Embryonic facial prominence (tissue), 1 donor: ENCODE data around the gene DGKQ.

Experiments
- DNase-seq: peaks from one replicate; pipeline ENCODE4 v3.0.0-alpha.2; 2016; ENCODE audit errors: extremely low spot score

DGKQ gene, protein sequence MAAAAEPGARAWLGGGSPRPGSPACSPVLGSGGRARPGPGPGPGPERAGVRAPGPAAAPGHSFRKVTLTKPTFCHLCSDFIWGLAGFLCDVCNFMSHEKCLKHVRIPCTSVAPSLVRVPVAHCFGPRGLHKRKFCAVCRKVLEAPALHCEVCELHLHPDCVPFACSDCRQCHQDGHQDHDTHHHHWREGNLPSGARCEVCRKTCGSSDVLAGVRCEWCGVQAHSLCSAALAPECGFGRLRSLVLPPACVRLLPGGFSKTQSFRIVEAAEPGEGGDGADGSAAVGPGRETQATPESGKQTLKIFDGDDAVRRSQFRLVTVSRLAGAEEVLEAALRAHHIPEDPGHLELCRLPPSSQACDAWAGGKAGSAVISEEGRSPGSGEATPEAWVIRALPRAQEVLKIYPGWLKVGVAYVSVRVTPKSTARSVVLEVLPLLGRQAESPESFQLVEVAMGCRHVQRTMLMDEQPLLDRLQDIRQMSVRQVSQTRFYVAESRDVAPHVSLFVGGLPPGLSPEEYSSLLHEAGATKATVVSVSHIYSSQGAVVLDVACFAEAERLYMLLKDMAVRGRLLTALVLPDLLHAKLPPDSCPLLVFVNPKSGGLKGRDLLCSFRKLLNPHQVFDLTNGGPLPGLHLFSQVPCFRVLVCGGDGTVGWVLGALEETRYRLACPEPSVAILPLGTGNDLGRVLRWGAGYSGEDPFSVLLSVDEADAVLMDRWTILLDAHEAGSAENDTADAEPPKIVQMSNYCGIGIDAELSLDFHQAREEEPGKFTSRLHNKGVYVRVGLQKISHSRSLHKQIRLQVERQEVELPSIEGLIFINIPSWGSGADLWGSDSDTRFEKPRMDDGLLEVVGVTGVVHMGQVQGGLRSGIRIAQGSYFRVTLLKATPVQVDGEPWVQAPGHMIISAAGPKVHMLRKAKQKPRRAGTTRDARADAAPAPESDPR

DNA sequence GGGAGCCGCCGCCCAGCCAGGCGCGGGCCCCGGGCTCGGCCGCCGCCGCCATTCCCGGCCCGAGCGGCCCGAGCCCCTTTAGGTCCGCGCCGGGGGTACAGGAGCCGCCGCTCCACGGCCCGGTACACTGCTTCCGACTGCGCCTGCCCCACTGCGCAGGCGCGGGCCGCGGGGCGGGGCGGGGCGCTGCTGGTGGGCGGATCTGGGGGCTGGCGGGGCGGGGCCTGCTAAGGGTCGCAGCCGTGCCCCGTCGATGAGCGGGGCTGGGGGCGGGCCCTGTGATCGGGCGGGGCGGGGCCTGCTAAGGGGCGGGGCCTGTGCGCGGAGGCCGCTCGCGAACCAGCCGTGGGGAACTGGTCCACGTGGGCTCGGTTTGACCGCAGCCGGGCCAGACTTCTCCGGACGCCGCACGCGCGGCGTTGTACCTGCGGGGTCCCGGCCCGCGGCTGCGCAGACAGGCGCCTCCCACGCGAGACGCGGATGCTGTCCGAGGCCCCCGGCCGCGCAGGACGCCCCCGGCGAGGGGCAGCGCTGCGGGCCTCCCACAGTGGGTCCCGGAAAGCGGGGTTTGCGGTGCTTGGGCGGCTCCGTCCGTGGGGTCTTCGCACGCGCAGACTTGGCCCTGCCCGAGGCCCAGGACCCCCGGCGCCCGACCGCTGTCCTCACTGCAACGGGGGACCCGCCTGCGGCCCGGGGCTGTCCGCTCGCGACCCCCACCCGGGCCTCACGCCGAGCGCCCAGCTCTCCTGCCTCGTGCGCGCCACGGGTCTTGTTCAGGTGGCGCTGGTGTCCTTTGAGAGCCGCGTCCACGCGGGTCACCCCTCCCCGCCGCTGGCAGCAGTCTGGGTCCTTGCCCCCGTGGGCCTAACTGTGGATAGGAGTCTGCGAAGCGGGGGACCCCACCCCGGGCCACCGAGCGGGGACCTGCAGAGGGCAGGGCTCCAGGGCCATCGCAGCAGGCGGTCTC is at the start of gene DGKQ:
TSS of gene DGKQ (minus strand) at position 139 of the 967 bp plus-strand sequence. CDS start at position 52, 87 bp downstream.
- DNase-seq: peak; percentile 45

- DNase-seq: no peak
Observed at GRCh38 chr4:1022739-1023066, 49.3 kb upstream of the DGKQ start.

GRCh38 chr4:1022051-1022738 is 48.8 kb upstream of the DGKQ start:
- DNase-seq: no peak

DNA sequence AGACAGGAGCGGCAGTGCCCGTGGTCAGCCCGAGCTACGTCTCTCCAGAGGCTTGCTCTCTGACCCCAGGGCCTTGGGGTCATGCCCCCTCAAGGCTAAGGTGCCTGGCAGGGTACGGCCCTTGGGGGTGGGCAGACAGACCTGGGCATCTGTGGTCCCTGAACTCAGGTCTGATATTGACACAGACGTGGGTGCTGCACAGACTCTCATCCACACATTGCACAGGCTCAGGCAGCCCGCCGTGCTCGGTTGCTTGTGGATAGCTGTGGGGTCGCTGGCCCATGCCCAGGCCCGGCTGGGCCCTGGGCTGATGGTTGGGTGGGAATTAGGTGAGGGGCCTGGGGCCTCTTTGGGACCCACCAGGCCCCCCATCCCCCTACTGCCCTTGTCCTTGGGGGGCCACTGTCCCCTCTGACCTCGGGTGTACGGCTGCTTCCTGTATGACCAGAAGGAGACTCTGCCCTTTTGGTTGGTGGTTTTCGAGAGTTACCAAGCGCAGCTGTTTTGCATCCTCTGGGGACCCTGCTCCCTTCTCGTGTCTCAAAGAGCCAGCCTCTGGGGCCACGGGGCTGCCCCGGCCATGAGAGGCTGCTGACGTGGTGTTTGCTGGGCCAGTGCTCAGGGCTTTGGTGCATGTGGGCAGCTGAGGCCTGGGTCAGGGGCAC is 48.1 kb upstream of the DGKQ start:
- DNase-seq: no peak

- no peak for DNase-seq
Observed at GRCh38 chr4:1019729-1020470, 46.5 kb upstream of the DGKQ start.

DNA sequence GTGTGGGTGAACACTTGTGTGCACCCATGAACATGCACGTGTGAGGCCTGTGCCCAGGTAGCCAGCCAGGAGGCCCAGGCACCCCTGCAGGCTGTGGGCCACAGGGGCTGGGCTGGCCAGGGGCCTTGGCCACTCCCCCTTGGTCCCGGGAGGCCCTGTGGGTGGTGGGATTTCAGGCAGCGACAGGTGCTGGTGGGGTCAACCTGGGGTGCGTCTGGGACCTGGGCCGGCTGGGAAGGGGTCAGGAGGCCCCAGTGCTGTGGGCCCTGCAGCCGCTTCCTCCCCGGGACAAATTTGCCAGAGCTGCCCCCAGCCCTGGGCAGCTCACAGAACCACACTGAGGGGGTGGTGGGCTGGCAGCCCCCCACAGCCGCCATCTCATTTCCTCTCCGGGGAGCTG is 46.0 kb upstream of the DGKQ start:
- DNase-seq: no peak

DNA sequence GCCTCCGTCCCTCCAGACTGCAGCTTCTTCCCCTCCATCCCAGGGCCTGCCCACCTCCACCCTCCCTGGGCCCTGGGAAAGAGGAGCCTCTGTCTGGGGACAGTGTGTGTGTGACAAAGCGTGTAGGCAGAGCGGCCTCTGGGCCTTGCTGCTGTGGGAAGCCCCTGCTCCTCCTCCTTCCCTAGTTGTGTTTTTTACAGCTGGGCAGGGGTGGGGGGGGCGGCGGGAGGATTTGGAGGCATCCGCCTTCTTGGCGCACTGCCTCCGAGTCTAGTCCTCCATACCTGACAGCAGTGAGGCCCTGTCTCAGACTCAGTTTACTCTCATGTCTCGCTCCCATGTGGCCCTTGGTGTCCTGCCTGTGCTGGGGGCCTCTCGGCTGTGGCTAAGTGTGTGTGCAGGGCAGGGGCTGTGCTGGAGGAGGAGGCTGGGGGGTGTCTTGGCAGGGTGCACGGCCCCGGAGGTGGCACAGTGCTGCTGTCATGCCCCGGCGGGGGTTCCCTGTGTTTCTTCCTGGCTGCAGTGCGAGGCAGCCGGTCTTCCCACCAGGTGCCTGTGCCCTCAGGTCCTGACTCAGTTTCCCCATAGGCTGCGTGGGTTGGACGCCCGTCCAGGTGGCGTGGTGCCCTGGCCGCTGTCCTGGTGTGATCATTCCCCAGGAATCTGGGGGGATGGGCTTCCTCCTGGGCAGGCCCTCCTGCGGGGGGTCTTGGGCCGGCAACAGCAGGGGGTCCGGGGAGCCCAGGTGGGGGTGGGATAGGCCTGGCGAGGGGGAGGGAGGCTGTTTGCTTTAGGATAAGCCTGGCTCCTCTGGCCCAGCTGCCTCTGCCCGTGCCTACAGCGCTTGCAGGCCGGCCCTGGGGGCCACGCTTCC is 45.0 kb upstream of the DGKQ start:
- no peak for DNase-seq

DNA sequence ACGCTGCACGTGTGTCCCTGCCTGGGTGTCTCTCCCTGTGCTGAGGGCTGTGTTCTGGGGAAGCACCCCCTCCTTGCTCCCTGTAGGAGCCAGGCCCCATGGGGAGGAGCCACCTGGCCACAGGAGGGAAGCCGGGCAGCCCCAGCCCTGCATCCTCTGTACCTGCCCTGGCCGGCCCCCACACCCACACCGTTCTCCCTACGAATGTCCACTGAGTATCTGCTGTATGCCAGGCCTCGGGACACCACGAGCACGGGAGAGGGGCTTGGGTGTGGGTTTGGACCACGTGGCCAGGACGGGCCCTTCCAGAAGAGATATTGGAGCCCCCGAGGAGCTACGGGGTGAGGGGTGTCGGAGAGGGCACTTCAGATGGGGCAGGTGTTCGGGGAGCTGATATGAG is 44.3 kb upstream of the DGKQ start:
- no peak for DNase-seq

DNA sequence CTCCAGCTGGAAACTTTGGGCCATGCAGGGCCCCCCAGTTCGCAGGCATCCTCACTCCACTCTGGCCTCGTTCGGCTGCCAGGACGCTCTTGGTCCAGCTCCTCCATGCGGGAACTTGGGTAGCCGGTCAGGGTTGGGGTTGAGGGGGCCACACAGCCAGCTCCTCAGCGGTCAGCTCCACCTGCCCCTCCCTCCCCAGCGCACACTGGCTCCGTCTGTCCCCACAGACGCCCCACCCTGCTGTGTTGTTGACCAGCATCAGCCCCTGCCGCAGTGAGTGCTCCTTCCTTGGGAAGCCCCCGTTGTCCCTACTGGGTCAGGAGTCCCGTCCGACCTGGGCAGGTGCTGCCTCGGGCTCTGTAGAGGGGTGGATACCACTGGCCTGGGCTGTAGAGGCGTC is 43.8 kb upstream of the DGKQ start:
- DNase-seq: no peak

DNA sequence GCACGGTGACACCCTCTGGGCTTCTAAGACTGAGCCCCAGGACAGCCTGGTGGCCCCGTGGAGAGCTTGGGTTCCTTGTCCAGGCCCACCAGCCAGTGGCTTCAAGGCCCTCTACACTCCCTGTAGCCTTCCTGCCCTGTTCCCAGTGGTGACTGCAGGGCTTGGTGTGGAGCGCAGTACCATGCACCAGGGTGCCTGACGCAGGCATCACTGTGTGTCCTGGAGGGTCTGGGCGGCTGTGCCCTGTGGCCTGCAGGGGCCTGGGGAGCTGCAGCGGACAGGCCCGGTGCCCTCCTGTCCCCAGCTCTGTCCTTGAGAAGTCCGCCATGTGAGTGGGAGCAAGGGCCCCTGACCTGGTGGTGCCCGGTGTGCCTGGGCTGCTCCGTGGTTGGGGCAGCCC is 42.4 kb upstream of the DGKQ start:
- no peak for DNase-seq

DNA sequence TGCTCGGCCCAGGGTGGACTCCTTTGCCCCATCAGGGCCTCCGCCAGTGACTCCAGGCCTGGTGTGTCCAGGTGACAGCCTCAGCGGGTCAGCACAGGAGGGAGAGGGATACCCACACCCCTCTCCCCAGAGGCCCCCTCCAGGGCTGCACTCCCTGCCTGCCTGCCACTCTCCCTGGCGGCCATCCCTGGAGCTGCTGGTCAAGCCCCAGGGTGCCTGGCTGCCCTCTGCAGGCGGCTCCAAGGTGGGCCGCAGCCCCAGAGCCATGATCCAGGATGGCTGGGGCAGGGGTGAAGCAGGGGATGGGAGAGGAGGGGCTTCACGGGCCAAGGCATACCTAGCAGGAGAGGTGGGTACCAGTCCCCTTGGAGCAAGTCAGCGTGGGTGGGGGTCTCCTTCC is 41.8 kb upstream of the DGKQ start:
- DNase-seq: no peak

GRCh38 chr4:1014291-1015167 is 41.2 kb upstream of the DGKQ start:
- no peak for DNase-seq

DNA sequence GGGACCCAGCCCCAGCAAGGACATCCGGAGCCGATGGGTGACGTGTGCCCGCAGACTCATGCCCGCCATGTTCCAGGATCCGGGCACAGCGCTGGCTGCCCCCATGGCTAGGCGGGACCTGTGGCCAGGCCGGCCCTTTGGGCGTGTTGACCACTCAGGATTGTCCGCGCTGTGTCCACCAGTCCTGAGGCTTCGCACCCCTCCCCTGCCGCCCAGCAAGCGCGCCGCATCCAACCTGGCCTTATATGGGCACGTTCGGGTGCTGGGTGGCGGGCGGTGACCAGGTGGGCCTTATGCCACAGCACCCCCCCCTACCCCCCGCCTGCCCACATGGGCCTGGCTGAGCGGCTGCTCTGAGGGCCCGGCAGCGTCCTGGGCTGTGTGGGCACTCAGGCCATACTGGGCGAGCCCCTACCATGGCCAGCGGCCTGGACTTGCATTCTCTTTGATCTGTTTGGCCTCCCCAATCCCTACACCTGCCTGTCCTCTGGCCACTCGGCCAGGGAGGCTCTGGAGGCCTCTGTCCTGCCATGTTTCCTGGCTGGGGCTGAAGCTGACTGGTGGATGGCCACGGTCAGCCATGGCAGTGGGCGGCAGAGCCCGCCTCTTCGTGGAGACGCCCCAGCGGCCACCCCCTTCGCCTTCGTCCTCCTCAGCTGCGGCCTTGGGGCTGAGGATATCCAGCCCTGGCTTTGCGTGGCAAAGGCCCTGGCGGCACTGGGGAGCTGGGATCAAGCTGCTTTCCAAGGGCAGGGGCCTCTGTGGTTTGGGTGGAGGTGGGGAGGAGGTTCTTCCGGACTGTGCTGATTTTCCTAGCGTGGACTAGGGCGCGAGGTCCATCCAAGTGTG is 40.1 kb upstream of the DGKQ start:
- no peak for DNase-seq

DNA sequence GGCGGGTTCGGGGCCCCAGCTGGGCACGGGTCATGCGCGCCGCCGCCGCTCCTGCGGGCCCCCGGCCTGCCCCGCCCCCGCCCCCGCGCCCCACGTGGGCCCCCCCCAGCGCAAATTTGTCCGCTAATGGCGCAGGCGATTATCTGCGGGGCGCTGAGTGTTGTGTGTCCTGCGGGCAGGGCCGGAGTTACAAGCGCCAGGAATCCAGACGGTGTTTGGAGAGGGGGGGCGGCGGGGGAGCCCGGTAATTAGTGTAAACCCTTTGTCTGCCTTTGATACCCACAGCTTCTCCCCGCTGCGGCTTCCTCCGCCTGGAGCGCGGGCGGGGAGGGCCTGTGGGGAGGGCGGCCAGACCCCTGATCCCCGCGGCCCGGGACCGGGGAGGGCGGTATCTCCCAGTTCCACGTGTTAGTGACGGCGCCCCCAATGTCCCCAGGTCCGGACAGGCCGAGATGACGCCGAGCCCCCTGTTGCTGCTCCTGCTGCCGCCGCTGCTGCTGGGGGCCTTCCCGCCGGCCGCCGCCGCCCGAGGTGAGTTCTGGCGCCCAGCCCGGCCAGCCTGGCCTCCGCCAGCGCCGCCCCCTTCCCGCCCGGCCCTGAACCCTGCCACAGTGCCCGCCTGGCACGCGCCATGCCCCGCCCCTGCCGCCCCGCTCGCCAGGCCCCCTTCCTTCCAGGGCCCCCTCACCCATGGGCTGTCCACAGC is 38.8 kb upstream of the DGKQ start:
- DNase-seq: no peak

DNA sequence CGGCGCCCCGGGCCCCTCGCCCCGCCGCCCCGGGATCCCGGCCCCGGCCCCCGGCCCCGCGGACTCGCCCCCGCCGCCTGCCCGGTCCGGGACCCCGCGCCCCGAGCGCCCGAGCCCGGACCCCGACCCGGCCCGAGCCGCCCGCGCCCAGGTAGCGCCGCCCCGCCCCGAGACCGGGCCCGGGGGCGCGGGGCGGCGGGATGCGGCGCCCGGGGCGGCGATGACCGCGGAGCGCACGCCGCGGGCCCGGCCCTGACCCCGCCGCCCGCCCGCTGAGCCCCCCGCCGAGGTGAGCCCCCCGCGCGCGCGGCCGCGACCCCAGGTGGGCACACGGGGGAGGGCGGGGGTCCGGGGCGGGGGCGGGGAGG is 38.3 kb upstream of the DGKQ start:
- no peak for DNase-seq

DNA sequence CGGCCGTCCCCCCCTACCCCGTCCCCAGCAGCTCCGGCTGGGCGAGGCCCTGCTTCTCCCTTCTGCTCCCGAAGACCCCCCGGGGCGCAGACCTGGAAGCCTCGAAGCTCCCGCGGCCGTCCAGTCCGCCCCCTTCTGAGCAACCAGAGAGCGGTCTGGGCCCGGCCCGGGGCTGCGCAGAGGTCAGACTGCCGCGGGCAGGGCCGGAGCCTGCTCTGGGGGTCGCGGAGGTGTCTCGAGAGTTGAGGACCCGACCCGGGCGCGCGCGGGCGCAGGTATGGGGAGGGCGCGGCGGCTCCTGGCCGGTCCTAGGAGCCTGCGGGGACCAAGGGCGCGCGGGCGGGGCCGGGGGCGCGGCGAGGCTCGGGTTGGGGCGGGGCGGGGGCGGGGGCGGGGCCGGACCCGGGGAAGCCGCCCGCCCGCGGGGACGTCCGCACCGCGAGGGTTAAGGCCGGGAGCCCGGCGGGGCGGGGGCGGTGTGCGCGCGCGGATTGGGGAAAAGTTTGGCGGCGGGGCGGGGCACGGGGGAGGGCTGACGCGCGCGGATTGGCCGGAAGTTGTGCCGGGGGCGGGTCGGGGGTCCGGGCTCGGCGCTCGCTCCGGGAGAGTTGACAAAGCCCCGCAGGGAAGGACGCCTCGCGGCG is 37.8 kb upstream of the DGKQ start, which contains the start of gene FGFRL1:
TSS of gene FGFRL1 (plus strand) at position 605 of the 644 bp plus-strand sequence. CDS start 860 bp downstream, outside the sequence.
- DNase-seq: peak; percentile 54
